GM18507 (cell line): ENCODE measurements around the gene SH2D2A.
A peak's percentile ranks its signal among the peaks of the same experiment; 100 is the strongest.

Source experiments
- DNase-seq: peaks from one replicate; pipeline ENCODE4 v3.0.0; 2011; ENCODE audit warnings: low read depth; ENCODE audit not compliant: insufficient read length; ENCODE audit errors: extremely low spot score
- FAIRE-seq: peaks from 2 replicates; lab custom pipeline; 2011; peaks lifted over from hg19 to GRCh38; lab: Jason Lieb, UNC

SH2D2A gene

DNA sequence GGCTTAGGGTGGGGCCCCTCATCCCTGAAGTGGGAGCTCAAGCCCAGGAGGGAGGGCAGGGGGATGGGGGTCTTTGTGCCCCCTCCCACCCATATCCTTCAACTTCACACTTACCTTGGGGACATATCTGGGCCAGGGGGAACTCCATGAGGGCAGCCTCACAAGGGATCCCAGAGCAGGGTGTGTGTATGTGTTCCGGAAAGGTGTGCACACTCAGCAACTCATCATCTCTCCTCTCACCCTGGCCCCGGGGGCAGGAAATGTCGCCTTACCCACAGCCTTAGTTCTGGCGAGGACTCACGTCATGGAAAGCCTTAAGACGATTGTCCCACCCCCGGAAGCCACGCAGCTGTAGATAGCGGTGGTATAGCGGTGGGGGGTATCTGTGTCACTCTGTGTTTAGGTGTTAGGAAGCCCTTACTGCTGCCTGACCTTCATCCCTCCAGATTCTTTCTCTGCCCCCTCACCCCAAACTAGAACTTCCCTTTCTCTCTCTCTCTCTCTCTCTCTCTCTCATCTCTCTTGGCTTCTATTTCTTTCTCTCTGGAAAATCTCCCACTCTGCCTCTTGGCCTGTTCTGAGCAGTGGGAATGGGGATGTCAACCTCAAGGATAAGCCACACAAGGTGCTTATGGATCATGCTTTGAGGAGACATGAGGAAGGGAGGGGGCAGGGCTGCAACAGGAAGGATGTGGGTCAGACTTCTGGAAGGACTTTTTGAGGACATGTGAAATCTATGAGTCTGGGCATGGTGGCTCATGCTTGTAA is at the start of gene SH2D2A:
SH2D2A (minus strand) TSS at position 288 of the 768 bp plus-strand sequence; CDS start at position 148, 140 bp downstream.
- peak; percentile 81 for DNase-seq

DNA sequence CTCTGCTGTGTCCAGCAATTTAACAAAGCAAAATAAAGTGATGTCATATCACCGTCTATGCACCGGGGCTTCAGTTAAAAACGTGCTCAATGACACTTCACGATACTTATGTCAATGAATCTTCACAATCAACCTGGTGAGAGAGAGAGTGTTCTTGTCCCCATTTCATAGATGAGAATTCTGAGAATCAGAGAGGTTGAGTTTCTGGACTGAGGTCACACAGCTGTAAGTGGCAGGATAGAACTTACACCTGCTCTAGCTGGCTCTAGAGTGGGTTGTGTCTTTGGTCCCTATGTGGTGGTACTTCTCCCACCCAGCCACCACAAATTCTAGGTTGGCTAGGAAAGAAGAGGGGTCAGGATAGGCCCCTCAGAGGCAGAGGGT is 49.2 kb upstream of the SH2D2A start:
- DNase-seq (no peak), FAIRE-seq (no peak)

More for the DNA sequence above, at the start of gene SH2D2A:
- FAIRE-seq: peak; percentile 81

DNA sequence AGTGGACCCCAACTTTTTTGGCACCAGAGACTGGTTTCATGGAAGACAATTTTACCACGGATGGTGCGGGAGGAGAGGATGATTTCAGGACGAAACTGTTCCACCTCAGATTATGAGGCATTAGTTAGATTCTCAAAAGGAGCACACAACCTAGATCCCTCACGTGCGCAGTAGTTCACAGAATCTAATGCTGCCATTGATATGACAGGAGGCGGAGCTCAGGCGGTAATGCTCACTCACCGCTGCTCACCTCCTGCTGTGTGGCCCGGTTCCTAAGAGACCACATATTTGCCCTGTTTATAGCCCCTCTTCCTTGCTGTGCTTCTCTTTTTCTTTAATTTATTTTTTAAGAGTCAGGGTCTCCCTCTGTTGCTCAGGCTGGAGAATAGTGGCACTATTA is 48.6 kb upstream of the SH2D2A start:
- FAIRE-seq: no peak

DNA sequence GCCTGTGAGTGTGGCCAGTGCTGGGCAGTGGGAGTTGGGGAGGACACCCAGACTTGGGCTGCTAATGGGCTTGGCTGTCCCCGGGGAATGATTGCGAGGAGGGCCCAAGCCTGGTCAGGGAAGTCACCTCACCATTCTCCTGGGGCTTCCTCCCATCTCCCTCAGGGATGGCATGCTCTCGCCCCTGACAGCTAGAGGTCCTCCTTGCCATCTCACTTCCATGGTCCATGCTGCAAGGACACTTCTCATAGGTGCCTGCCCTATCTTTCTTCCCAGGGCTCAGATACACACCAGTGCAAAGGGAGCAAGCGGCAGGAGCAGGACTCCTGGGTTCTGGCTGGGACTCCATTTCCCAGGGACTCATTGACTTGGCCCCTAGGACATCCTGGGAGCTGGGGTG is 48.1 kb upstream of the SH2D2A start:
- no peak for DNase-seq
- FAIRE-seq: no peak

More for the DNA sequence above, 48.6 kb upstream of the SH2D2A start:
- DNase-seq: no peak

DNA sequence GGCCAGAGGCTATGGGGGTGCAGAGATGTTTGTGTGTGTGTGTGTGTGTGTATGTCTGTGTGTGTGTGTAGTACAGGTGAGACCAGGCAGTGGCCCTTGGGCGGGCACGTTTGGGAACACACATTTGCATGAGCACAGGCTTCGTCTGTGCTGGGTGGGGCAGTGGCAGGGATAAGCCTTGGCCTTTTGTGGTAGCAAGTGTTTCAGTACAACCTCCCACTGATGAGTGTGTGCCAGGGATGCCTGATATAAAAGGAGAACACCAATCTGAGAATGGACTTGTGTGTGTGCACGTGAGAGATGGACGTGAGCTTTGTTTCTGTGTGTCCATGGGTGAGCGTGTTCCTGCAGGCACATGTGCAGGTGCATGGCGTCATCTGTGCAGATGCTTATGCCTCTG is 47.0 kb upstream of the SH2D2A start:
- FAIRE-seq: no peak
- no peak for DNase-seq

DNA sequence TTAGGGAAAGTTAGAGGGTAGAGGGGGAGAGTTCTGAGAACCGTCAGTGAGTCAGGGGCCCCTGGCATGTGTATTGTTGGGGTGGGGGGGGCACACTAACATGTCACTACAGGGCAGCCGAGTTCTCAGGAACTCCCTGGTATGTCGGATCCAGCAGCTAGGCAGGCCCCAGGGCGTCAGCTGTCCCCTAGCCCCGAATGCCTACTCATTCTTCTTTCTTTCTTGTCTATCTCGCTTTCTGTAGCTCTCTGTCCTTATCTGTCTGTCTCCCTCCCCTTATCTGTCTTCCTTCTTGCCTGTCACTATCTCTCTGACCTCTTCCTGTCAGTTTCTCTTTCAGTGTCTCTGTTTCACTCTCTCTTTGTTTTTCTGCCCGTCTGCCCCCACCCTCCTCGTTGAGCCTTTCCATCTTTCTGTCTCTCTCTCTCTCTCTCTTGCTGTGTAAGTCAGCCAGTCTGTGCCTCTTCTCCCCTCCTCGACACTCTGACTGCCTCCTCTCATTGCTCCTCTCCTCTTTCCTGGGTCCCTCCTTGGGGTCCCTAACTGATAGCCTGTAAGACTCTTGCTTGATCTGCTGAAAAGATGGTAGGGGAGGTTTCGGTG is 46.5 kb upstream of the SH2D2A start:
- no peak for FAIRE-seq
- no peak for DNase-seq

DNA sequence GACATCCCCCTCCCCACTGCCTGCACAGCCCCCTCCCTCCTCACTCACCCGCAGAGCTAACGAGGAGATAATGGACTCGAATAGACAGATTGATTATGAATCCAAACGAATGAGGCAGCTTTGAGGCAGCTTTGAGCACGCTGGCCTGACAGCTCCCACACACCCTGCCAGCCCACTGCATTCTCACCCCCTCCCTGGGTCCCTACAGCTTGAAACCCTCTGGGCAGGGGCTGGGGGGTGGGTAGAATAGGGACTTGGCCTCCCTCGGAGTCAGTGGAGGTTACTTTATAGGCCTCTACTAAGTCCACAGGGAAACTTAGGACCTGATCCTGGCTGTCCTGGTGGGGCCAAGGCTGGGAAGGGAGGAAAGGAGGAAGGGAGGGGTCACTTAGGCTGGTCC is 45.9 kb upstream of the SH2D2A start:
- DNase-seq: no peak
- FAIRE-seq: no peak

DNA sequence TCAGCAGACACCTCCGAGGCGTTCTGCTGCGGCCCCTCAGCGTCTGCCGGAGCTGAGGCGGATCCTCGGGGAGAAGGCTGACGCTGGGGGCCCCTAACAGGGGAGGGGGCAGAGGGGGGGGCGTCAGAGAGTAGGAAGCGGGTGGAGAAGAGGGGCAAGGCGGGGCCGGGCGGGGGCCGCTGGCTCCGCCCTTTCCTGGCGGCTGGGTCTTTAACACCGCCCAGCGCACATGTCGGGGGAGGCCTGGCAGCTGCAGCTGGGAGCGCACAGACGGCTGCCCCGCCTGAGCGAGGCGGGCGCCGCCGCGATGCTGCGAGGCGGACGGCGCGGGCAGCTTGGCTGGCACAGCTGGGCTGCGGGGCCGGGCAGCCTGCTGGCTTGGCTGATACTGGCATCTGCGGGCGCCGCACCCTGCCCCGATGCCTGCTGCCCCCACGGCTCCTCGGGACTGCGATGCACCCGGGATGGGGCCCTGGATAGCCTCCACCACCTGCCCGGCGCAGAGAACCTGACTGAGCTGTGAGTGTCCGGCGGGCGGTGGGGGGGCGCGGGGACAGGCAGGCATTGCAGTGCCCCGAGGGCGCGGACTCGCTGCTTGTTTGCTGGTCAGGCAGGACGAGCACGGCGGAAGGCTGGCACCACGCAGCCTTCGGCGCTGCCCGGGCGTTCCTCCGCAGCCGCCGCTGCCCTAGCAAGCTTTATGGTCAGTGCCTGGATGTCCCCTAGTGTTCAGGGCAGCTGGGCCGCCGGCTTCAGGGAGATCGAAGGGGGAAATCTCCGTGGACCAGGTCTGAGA is 44.2 kb upstream of the SH2D2A start, which contains the start of gene NTRK1:
NTRK1 (plus strand) TSS at position 238 of the 796 bp plus-strand sequence; CDS start at position 308, 70 bp downstream.
- DNase-seq (no peak), FAIRE-seq (no peak)

DNA sequence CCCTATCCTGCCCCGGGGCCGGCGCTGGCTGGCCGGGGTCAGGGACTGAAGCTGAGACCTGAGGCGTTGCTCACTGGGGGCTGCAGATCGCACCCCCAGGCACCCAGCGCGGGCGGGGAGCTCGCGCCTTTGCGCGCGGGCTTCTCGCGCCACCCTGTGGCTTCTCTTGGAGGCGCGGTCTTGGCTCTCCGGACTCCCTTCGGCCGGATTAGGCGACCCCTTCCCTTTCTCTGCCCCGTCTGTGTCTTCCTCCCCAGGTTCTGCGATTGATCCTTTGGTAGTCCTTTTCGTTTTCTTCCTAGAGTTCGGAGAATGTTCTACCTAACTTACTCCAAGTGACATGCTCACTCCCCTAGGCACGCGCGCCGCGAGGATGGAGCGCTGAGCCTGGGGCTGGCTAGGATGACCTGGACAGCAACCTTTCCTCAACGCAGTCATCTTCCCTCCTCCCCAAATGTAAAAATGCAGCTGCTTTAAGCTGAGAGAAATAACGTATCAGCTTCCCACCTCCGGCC is 43.5 kb upstream of the SH2D2A start:
- DNase-seq: peak; percentile 72
- FAIRE-seq: no peak

DNA sequence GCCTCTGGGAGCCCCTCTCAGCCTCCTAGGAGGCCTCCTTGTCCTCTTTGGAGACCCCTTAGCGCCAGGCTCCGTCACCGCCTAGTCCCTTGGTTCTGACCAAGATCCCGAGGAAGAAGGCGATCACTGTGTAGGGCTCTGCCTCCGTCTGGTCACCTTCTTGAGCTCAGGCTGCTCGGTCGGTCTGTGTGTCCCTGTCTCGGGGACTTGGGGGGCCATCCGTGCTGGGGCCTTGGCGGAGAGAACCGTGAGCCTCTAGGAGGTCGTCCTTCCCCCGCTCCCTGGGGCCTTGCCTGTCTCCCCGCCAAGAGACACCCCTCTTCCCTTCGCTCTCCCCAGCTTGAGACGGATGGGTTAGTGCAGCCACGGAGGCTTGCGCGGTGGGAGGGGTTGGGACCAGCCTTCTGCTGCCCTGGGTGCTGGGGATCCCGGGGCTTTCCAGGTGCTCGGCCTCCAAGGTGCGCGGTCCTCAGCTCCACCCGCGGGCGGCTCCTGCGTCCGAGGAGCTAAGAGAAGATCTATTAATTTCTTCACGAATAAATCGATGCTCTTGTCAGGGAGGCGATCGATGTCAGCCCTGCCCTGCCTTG is 43.0 kb upstream of the SH2D2A start:
- FAIRE-seq: no peak
- DNase-seq: no peak

DNA sequence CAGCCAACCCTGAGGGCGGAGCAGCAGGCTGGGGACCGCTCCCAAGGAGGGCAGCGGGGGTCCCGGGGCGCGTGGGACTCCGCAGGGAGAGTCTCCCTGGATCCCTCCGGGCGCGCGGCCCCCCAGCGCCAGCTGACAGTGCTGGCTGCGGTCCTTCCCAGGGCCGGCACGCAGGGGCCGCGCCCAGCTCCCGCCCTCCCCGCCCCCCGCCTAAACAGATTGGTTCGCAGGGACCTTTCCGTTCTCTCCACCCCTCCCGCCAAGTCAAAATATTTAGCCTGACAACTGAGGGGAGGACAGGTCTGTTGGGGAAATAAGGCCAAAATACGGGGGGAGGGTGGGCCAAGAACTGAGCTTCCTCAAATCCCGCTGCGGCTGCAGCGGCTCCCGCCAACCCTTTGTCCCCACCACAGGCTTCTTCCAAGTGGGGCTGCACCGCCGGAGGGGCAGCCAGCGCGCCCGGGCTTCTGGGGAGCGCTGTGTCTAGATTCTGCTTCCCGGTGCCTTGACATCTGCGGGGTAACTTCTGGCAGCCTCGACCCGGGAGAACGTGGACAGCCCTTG is 42.4 kb upstream of the SH2D2A start, which contains the start of gene INSRR:
INSRR (minus strand) TSS at position 159 of the 564 bp plus-strand sequence. CDS start 496 bp downstream, outside the sequence.
- DNase-seq (no peak), FAIRE-seq (no peak)

DNA sequence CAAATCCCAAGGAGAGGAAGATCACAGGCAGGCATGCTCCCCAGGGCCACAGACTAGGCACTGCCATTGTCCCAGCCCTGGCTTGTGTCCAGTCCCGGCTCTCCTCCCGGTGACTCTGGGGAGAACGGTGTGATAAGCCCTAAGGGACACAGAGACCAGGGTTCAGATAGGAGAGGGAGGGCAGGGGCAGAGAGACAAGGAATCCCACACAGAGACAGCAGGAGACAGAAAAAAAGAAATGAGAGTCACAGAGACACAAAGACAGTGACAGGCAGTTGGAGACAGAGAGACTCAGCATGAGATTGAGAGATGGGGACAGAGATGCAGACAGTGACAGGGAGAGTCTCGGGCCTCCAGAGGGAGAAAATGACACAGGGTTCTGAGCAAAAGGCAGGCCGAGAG is 41.9 kb upstream of the SH2D2A start:
- no peak for FAIRE-seq
- DNase-seq: no peak

DNA sequence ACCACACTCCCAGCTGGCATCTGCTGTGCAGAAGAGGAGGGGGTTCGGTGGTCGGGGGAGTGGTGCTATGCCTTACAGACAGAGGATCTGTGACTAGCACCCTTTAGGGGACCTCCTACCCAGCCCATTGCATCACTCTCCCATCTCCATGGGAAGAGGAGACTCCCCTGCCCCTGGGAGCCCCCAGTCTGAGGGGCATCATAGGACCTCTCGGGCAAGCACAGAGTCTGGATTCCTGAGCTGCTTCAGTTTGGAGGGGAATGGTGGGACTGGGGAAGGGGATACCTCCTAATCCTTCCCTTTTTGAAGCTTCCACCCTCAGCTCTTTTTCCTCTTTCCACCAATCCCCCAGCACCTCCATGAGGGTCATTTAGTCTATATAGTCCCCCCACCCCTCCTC is 40.9 kb upstream of the SH2D2A start:
- DNase-seq: no peak
- FAIRE-seq: no peak

DNA sequence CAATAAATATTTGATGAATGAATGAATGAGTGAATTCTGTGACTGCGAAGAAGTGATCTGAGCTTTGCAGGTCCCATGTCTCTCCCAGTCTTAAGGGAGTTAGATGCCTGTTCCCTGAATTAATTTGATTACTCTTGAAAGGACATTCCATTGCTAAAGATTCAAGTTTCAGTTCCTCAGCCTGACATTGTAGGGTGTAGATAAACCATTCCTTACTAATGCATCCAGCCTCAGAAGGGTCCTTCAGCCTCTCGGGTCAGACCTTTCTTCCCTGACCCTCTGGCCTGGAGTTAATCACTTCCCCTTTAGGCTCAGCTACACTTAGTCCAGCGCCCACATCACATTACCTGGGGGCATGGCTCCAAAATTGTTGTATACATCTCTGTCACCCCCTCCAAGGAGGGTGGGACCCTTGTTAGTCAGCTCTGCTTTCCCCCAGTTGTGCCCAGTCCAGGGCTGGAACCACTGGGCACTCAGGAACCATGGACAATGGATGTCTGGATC is 39.7 kb upstream of the SH2D2A start:
- no peak for FAIRE-seq
- DNase-seq: no peak

DNA sequence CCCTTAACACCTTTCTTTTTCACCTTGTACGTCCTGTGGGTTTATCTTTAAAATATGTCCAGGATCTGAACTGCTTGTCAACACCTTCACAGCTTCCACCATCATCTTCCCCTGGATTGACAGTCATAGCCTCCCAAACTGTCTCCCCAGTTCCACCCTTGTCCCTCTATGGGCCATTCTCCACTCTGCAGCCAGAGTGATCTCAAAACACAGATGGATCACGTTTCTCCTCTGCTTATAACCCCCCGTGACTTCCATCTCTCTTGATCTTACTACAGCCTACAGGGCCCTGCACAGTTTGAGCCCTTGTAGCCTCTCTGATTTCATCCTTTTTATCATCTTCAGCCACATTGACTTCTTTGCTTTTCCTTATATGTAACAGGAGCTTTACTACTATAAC is 38.0 kb upstream of the SH2D2A start:
- FAIRE-seq (no peak), DNase-seq (no peak)

DNA sequence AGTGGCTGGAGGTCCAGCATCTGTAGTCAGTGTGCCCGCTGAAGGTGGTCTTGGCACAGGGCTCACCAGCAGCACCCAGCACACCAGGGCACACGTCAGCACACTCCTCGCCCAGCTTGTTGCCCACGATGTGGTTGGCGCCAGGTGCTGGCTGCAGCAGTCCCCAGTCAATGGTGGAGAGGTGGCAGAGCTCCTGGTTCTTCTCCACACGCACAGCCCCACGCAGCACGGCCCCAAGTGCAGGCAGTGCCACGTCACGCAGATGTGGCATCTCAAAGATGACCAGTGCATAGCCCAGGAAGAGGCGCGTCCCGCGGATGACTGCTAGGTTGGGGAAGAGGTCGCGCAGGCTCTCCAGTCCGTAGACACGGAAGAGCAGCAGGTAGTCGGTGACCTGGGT is 37.1 kb upstream of the SH2D2A start:
- no peak for DNase-seq
- FAIRE-seq: no peak

DNA sequence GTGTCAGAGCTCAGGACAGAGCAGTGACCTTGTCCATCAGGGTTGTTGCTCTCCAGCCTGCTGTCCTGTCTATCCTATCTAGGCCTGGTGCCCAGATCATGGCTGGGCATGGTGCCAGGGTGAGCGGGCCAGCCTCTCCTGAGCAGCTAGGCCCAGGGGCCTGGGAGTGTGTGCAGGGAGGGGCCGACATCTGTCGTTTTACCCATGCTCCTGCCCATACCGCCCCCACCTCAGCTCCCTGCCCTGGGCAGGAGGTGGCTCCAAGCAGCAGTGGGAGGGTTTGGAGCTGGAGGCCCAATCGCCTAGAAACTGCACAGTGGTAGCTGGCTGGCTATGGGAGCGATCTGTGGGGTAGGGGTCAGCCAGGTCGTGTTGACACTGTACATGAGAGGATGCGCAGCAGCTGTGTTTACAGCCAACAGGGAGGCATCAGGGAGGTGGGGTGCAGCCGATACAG is 35.8 kb upstream of the SH2D2A start:
- no peak for FAIRE-seq

DNA sequence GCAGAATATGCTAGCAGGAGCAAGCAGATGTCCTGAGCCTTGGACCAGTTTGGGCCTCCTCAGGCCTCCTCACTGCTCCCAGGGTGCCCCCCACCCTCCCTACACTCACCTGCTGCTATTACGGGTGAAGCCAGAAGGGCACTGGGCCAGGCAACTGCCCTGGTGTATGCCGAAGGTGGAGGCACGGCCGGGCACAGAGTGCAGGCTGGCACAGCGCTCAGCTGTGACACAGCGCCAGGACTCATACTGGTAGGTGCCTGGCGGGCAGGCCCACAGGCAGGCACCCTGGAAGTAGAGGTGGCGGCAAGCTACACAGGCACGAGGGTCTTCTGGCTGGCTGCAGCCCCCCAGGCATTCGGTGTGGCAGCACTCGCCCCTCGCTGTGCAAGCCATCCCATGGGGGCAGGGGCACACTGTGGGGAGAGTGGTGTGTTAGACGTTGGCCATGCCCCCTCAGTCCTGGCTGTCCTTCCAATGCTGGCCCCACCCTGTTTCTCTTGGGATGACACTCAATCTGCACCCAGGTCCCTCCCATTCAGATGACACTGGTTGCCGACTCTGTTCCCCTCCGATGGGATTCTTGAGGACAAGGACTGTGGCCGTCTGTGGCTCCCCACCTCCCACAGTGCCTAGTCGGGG is 35.2 kb upstream of the SH2D2A start:
- no peak for DNase-seq
- FAIRE-seq: no peak

More for the DNA sequence above, 35.8 kb upstream of the SH2D2A start:
- DNase-seq: no peak

DNA sequence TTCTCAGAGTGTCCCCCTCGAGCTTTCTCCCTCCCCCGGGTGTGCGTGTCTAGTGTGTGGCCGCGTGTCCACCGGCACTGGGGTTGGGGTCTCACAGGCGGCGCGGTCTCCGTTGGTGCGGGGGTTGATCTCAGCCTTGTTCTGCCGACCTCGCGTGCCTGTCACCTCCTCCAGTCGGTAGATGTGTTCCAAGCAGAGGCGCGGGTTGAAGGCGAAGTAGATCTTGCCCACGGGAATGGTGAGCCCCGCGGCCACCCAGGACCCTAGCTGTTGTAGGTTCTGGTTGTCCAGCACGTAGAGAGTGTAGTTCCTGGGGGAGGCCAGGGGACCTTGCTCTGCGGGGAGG is 32.5 kb upstream of the SH2D2A start:
- DNase-seq (no peak), FAIRE-seq (no peak)
